SK-N-MC (cell line): Measurements from ENCODE around the gene UBR7.
"Not testable (repeated sequence)": the region's sequence is repeated elsewhere in the genome, so short reads cannot be mapped to it uniquely, and the experiment has no call there.

Experiments
- EZH2 ChIP-seq: fragments of 200-600 bp; sonication (generic); IDR thresholded peaks from one replicate; pipeline ENCODE4 v1.6.1; 2017; ENCODE audit warnings: antibody characterized with exemption
- FOXP2 ChIP-seq: optimal IDR thresholded peaks from 2 replicates; pipeline ENCODE3; 2011; ENCODE audit warnings: mild to moderate bottlenecking, moderate library complexity; ENCODE audit not compliant: insufficient read depth; ENCODE audit errors: extremely low read length, control extremely low read depth
- POLR2AphosphoS5 ChIP-seq: IDR thresholded peaks from 2 replicates; pipeline ENCODE4 v1.6.1; 2012; ENCODE audit warnings: mild to moderate bottlenecking, low read depth, low read length, borderline replicate concordance

- TF ChIP-seq POLR2AphosphoS5, EZH2, FOXP2: not testable (repeated sequence)
These were observed 38.4 kb upstream of the UBR7 start for GRCh38 chr14:93168610-93169009.
